GM12878 (cell line): Measurements from ENCODE around the gene DSG2. TPM values are rescaled to one million over a fixed set of nuclear protein-coding genes. Genes with fewer than 3 reads are reported as not detected.
"Not testable (repeated sequence)": the region's sequence is repeated elsewhere in the genome, so short reads cannot be mapped to it uniquely, and the experiment has no call there.

Source experiments
- ATAC-seq: fragments of 200-7000 bp; cut with Tn5 transposase; 3 replicates; pipeline ENCODE4 v1.9.1; 2020; ENCODE audit warnings: mild to moderate bottlenecking, moderate library complexity
- BruUV-seq: library from RNA; stranded (reverse); fragments of 400-500 nt; replicated peaks from 2 replicates; lab custom pipeline; 2021; lab: Mats Ljungman, UMichigan
- CTCF ChIA-PET: fragments of 300-600 bp; sonication (Branson Sonifier 250); formaldehyde crosslinking; extraction: SDS; loops from one replicate; lab custom pipeline; 2021; ENCODE audit warnings: inconsistent platforms; lab: Yijun Ruan, JAX
- POLR2A ChIA-PET: fragments of 350-600 bp; formaldehyde crosslinking; extraction: SDS; loops from one replicate; lab custom pipeline; 2021; ENCODE audit warnings: inconsistent platforms; lab: Charles Lee
- RAD21 ChIA-PET: fragments of 300-600 bp; sonication (Branson Sonifier 250); formaldehyde crosslinking; loops from one replicate; lab custom pipeline; 2023; ENCODE audit warnings: antibody characterized with exemption; ENCODE audit not compliant: unreplicated experiment; lab: Charles Lee
- SMC1A ChIA-PET: fragments of 300-600 bp; sonication (Branson Sonifier 250); formaldehyde crosslinking; loops from one replicate; lab custom pipeline; 2023; ENCODE audit not compliant: unreplicated experiment, uncharacterized antibody; lab: Charles Lee
- DNase-seq: peaks from one replicate; pipeline ENCODE4 v3.0.0-alpha.2; 2011; ENCODE audit warnings: low read depth, low spot score
- FAIRE-seq: peaks from 3 replicates; lab custom pipeline; 2011; peaks lifted over from hg19 to GRCh38; lab: Jason Lieb, UNC
- H2AFZ ChIP-seq: 2 replicates; pipeline ENCODE4 v1.6.0; 2011; ENCODE audit warnings: low read depth, low read length, control low read depth; ENCODE audit not compliant: control insufficient read depth
- H3K27ac ChIP-seq: 2 replicates; pipeline ENCODE4 v1.5.1; 2011; ENCODE audit warnings: control low read depth; ENCODE audit not compliant: control insufficient read depth, insufficient read depth
- H3K27me3 ChIP-seq, 2 experiments: replicated peaks in 1 of 2; 2 replicates each; pipeline versions ENCODE4 v1.6.0 to v1.6.1; 2011; ENCODE audit warnings: low read length in 1 of 2; ENCODE audit not compliant: control insufficient read depth in 2 of 2, insufficient read depth in 2 of 2
- H3K36me3 ChIP-seq, 2 experiments: 2 replicates each; pipeline ENCODE4 v1.5.1; 2011; ENCODE audit warnings: low read length in 1 of 2; ENCODE audit not compliant: control insufficient read depth in 2 of 2, insufficient read depth in 2 of 2
- H3K4me1 ChIP-seq: 2 replicates; pipeline ENCODE4 v1.6.1; 2011; ENCODE audit warnings: mild to moderate bottlenecking, low read length, moderate library complexity, mixed read lengths; ENCODE audit not compliant: control insufficient read depth, insufficient read depth
- H3K4me2 ChIP-seq: 2 replicates; pipeline ENCODE4 v1.6.0; 2011; ENCODE audit warnings: control low read depth; ENCODE audit not compliant: control insufficient read depth, insufficient read depth
- H3K4me3 ChIP-seq: fragments of 200-600 bp; sonication (generic); 2 replicates; pipeline ENCODE4 v1.5.1; 2016
- H3K79me2 ChIP-seq: 2 replicates; pipeline ENCODE4 v1.6.0; 2011; ENCODE audit warnings: low read length; ENCODE audit not compliant: control insufficient read depth, insufficient read depth
- H3K9ac ChIP-seq: 2 replicates; pipeline ENCODE4 v1.8.0; 2011; ENCODE audit warnings: low read length, control low read depth, mixed read lengths; ENCODE audit not compliant: control insufficient read depth, insufficient read depth
- H3K9me3 ChIP-seq: replicated peaks from 3 replicates; pipeline ENCODE4 v1.5.1; 2011; ENCODE audit warnings: mild to moderate bottlenecking, low read length; ENCODE audit not compliant: control insufficient read depth, insufficient read depth
- H4K20me1 ChIP-seq: 2 replicates; pipeline ENCODE4 v1.6.0; 2011; ENCODE audit not compliant: control insufficient read depth, insufficient read depth
- ETV6 ChIP-seq, 2 experiments: fragments of 450-650 bp in 1 of 2; IDR thresholded peaks in 1 of 2; conservative IDR thresholded peaks in 1 of 2; 2 replicates each; pipeline ENCODE4 v1.6.1; 2014; ENCODE audit warnings: antibody characterized with exemption in 1 of 2, borderline replicate concordance in 1 of 2, low read depth in 1 of 2, mild to moderate bottlenecking in 1 of 2, moderate library complexity in 1 of 2
- NFYA ChIP-seq: IDR thresholded peaks from 2 replicates; pipeline ENCODE4 v1.6.1; 2011; ENCODE audit warnings: low read depth, mild to moderate bottlenecking, low read length, improper control_type of control experiment, borderline replicate concordance
- NR2F1 ChIP-seq: fragments of 450-650 bp; conservative IDR thresholded peaks from 2 replicates; pipeline ENCODE4 v1.6.1; 2017; ENCODE audit warnings: mild to moderate bottlenecking
- RELA ChIP-seq: fragments of 450-650 bp; IDR thresholded peaks from 2 replicates; pipeline ENCODE4 v1.8.0; 2014; ENCODE audit warnings: borderline replicate concordance; ENCODE audit not compliant: partially characterized antibody
- SMAD1 ChIP-seq: fragments of 450-650 bp; IDR thresholded peaks from 2 replicates; pipeline ENCODE4 v1.6.1; 2018; ENCODE audit warnings: mild to moderate bottlenecking, low read depth; ENCODE audit not compliant: partially characterized antibody
- TCF7 ChIP-seq: IDR thresholded peaks from 2 replicates; pipeline ENCODE4 v1.6.1; 2014; ENCODE audit warnings: antibody characterized with exemption, borderline replicate concordance
- WGBS: methylation state at CpG from one replicate; pipeline ENCODE4 v1.1.6; 2016; ENCODE audit warnings: low lambda C conversion rate; ENCODE audit not compliant: insufficient replicate concordance, insufficient coverage; ENCODE audit errors: missing lambda C conversion rate; 5-methylcytosine and 5-hydroxymethylcytosine counted together
- in situ Hi-C: fragments of 300-500 bp; cut with MboI; formaldehyde crosslinking; loops from 9 replicates; pipeline ENCODE4 v1.14.3; 2018; ENCODE audit warnings: mixed read lengths
- intact Hi-C: fragments of 100-400 bp; cut with micrococcal nuclease; formaldehyde crosslinking; loops from one replicate; pipeline ENCODE4 v1.14.2; 2022; ENCODE audit not compliant: unreplicated experiment
- polyA plus RNA-seq, 11 experiments: library from polyadenylated mRNA; depleted of rRNA in 4 of 11; unstranded in 6 of 11; stranded (reverse) in 5 of 11; fragments of >200 nt; fragmentation: Nextera tagmentation in 4 of 11; fragmentation: Illumina TruSeq in 1 of 11; extraction: Ambion mirVana in 4 of 11; extraction: Trizol in 1 of 11; gene quantifications; 1 replicate in 1 of 11; 2 replicates in 10 of 11; pipeline versions ENCODE4 v1.2.1 to v1.2.3, GENCODE V29; 2011 to 2016; ENCODE audit warnings: inconsistent platforms in 2 of 11, missing spikeins in 2 of 11, low read depth in 1 of 11
- total RNA-seq, 4 experiments: library from RNA; depleted of rRNA in 3 of 4; stranded (reverse); fragments of >200 nt in 3 of 4; fragmentation: Illumina TruSeq in 1 of 4; extraction: Trizol in 1 of 4; gene quantifications; 2 replicates each; pipeline versions ENCODE4 v1.2.1 to v1.2.3, GENCODE V29; 2013 to 2021
- TF ChIP-seq, protein P1 (sequence below): IDR thresholded peaks from 2 replicates; pipeline ENCODE4 v1.6.1; 2012; ENCODE audit warnings: improper control_type of control experiment, low read depth, low read length; ENCODE audit not compliant: insufficient replicate concordance
- TF ChIP-seq, protein P2 (sequence below): fragments of 450-650 bp; IDR thresholded peaks from 2 replicates; pipeline ENCODE4 v1.6.1; 2017; ENCODE audit warnings: mild to moderate bottlenecking, low read depth, inconsistent platforms; ENCODE audit not compliant: poor library complexity, severe bottlenecking

The DSG2 gene
- total and polyA plus RNA-seq, 10 of the 15 experiments (the other 5 are each of a cell fraction or from before 2014, with no cell fraction given): 11.7 to 46.2 (median 28.0) TPM

DNA sequence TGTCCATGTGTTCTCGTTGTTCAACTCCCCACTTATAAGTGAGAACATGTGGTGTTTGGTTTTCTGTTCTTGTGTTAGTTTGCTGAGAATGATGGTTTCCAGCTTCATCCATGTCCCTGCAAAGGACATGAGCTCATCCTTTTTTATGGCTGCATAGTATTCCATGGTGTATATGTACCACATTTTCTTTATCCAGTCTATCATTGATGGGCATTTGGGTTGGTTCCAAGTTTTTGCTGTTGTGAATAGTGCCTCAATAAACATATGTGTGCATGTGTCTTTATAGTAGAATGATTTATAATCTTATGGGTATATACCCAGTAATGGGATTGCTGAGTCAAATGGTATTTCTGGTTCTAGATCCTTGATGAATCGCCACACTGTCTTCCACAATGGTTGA lies 9.1 kb downstream of the DSG2 start:
- ATAC-seq, FAIRE-seq, SMC1A ChIA-PET, BruUV-seq, in situ Hi-C loops, H3K4me3 ChIP-seq, H4K20me1 ChIP-seq, H2AFZ ChIP-seq, H3K27ac ChIP-seq, intact Hi-C loops, H3K4me2 ChIP-seq, DNase-seq, H3K9me3 ChIP-seq, RAD21 ChIA-PET, POLR2A ChIA-PET, H3K9ac ChIP-seq, H3K27me3 ChIP-seq, H3K36me3 ChIP-seq: not testable (repeated sequence)
- CTCF ChIA-PET: interaction anchor here (1.3 kb wide), 1 partner anchor 313 kb away, joined by 3 read pairs; no protein-coding TSS in a partner anchor
- 78% methylated on average over 2 of the region's 2 CpGs for WGBS
- H3K4me1 ChIP-seq: peaks cover 17% of the 10 kb centered on the region
- H3K79me2 ChIP-seq: peaks cover 20% of the 10 kb centered on the region

DNA sequence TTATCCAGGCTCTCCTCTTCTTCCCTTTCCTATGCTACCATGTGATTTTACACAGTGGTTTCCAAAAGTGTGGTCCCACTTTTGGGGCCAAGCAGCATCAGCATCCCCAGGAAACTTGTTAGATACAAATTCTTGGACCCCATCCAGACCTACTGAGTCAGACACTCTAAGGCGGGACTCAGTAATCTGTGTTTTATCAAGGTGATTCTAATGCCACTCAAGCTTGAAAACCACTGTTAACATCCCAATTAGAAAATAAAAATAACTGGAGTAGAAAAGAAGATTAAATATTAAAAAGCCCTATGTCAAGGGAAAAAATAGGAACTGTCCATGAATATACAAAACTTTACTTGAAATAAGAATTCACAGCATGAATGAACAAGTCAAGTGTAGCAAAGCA lies 10.8 kb downstream of the DSG2 start:
- H4K20me1 ChIP-seq: no peaks in the 10 kb centered on the region
- SMC1A ChIA-PET: interaction anchor here (0.9 to 3.2 kb wide), 4 partner anchors 10 to 51 kb away, joined by 3 to 21 read pairs (median 15); partner anchors contain the start of gene DSG2
- peaks cover 19% of the 10 kb centered on the region for H3K79me2 ChIP-seq
- intact Hi-C loops: no loop called here
- in situ Hi-C loops: no loop called here
- WGBS: 32% methylated on average over 1 of the region's 1 CpG
- DNase-seq (no peak), ATAC-seq (no peak), FAIRE-seq (no peak)
- no peak overlapping the region for H2AFZ ChIP-seq
- RAD21 ChIA-PET: interaction anchor here (0.7 to 3.1 kb wide), 4 partner anchors 9 to 84 kb away, joined by 3 to 16 read pairs (median 3); no protein-coding TSS in a partner anchor
- POLR2A ChIA-PET: interaction anchor here (1.0 to 3.0 kb wide), 2 partner anchors 9 to 33 kb away, joined by 3 to 9 read pairs; no protein-coding TSS in a partner anchor
- BruUV-seq: no TSS peak
- H3K27me3 ChIP-seq: no peaks in the 10 kb centered on the region
- H3K36me3 ChIP-seq: no peaks in the 10 kb centered on the region
- H3K9ac ChIP-seq: no peak overlapping the region
- peaks cover 17% of the 10 kb centered on the region for H3K4me1 ChIP-seq
- no peak overlapping the region for H3K4me3 ChIP-seq
- H3K4me2 ChIP-seq: no peak overlapping the region
- CTCF ChIA-PET: interaction anchor here (1.2 to 1.9 kb wide), 3 partner anchors 9 to 47 kb away, joined by 4 to 7 read pairs (median 4); no protein-coding TSS in a partner anchor
- H3K27ac ChIP-seq: no peak overlapping the region
- H3K9me3 ChIP-seq: no peaks in the 10 kb centered on the region; the same call in 2 of the 3 replicates
- TF ChIP-seq, protein P1, sequence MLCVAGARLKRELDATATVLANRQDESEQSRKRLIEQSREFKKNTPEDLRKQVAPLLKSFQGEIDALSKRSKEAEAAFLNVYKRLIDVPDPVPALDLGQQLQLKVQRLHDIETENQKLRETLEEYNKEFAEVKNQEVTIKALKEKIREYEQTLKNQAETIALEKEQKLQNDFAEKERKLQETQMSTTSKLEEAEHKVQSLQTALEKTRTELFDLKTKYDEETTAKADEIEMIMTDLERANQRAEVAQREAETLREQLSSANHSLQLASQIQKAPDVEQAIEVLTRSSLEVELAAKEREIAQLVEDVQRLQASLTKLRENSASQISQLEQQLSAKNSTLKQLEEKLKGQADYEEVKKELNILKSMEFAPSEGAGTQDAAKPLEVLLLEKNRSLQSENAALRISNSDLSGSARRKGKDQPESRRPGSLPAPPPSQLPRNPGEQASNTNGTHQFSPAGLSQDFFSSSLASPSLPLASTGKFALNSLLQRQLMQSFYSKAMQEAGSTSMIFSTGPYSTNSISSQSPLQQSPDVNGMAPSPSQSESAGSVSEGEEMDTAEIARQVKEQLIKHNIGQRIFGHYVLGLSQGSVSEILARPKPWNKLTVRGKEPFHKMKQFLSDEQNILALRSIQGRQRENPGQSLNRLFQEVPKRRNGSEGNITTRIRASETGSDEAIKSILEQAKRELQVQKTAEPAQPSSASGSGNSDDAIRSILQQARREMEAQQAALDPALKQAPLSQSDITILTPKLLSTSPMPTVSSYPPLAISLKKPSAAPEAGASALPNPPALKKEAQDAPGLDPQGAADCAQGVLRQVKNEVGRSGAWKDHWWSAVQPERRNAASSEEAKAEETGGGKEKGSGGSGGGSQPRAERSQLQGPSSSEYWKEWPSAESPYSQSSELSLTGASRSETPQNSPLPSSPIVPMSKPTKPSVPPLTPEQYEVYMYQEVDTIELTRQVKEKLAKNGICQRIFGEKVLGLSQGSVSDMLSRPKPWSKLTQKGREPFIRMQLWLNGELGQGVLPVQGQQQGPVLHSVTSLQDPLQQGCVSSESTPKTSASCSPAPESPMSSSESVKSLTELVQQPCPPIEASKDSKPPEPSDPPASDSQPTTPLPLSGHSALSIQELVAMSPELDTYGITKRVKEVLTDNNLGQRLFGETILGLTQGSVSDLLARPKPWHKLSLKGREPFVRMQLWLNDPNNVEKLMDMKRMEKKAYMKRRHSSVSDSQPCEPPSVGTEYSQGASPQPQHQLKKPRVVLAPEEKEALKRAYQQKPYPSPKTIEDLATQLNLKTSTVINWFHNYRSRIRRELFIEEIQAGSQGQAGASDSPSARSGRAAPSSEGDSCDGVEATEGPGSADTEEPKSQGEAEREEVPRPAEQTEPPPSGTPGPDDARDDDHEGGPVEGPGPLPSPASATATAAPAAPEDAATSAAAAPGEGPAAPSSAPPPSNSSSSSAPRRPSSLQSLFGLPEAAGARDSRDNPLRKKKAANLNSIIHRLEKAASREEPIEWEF: no peak
- TF ChIP-seq ETV6 (conservative IDR thresholded peaks at IDR 0.05 in 1 of 2, IDR thresholded peaks at IDR 0.05 in 1 of 2; ENCODE audit: borderline replicate concordance in 1 of 2, low read depth in 1 of 2) (no peak), RELA (no peak), NR2F1 (no peak), TCF7 (no peak), NFYA (no peak), SMAD1 (no peak)
- TF ChIP-seq, protein P2, sequence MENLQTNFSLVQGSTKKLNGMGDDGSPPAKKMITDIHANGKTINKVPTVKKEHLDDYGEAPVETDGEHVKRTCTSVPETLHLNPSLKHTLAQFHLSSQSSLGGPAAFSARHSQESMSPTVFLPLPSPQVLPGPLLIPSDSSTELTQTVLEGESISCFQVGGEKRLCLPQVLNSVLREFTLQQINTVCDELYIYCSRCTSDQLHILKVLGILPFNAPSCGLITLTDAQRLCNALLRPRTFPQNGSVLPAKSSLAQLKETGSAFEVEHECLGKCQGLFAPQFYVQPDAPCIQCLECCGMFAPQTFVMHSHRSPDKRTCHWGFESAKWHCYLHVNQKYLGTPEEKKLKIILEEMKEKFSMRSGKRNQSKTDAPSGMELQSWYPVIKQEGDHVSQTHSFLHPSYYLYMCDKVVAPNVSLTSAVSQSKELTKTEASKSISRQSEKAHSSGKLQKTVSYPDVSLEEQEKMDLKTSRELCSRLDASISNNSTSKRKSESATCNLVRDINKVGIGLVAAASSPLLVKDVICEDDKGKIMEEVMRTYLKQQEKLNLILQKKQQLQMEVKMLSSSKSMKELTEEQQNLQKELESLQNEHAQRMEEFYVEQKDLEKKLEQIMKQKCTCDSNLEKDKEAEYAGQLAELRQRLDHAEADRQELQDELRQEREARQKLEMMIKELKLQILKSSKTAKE: no peak
